Caki2 (cell line): ENCODE data around the gene CDH20. TPM values are rescaled to one million over a fixed set of nuclear protein-coding genes. Genes with fewer than 3 reads are reported as not detected.
"Not testable (repeated sequence)": the region's sequence is repeated elsewhere in the genome, so short reads cannot be mapped to it uniquely, and the experiment has no call there.

Experiments
- DNase-seq: peaks from one replicate; pipeline ENCODE4 v3.0.0-alpha.2; 2015; ENCODE audit warnings: low read depth
- in situ Hi-C: cut with HindIII; loops from 2 replicates; pipeline ENCODE4 v1.10.0; 2016; ENCODE audit warnings: low sequenced_read_pairs, low pct_unique_long_range_greater_than_20kb, mixed read lengths
- total RNA-seq: library from RNA; depleted of rRNA; stranded (reverse); fragments of >200 nt; shearing (Covaris generic); gene quantifications from 2 replicates; pipeline ENCODE4 v1.2.3, GENCODE V29; 2014; ENCODE audit warnings: low replicate concordance

CDH20 gene
- total RNA-seq, 1 experiment from 2014 or later, result not detected

DNA sequence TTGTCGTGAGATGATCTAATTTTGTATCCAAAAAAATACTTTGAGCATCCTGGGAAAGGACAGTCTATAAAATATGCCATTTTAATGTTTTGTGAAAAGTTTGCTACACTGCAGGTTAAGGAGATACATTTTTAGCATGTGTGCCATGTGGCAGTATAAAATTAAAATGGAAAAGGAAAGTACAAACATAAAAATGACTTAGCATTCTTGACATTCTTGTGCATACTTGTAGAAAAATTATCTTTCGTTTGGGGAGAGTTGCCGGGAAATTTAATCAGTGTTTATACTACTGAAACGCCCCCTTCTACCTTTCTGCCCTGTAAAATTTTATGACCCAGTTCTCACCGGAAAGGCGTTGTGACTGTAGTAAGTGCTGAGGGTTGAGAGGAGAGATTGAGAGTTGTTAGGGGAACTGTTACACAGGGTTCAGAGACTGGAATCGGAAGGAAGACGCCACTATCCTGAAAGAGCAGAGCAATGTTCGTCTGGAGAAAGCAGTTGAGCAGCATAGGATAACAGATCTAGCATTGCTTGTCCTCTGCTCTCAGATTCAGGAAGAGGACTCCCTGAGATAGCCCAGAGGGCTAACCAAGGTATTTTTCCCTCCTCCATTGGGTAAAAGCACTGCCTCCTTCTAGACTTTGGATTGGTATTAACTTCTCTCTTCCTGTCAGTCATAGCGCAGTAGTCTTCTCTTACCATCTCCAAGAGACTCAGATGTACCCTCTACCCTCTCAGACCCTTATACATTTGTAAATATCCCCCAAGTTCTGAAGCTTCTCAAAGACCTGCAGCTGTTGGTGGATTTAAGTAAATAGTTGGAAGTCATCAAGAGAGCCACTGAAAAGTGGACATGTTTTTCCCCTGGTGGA is 2.7 kb downstream of the CDH20 start:
- DNase-seq, result no peak
- in situ Hi-C loops, result no loop called here

DNA sequence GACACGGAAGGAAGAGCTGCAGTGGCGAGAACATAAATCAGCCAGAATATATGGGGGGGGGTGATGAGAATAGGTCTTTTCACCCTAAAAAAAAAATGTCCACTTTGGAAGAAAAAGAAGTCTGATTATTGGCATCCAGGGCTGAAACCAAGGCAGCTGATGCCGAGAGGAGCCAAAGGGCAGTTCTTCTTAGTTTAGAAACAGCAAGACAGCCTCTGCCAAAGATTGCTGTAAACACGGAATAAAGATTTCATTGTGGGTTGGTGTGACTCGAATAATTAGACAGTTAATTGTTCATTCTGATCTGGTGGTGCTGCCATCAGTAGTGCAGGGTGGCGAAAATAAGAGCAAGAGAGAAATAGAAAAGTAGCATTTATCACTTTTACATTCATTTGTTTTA is 3.5 kb downstream of the CDH20 start:
- in situ Hi-C loops, result no loop called here
- no peak for DNase-seq

GRCh38 chr18:61337527-61337926 is 4.3 kb downstream of the CDH20 start:
- in situ Hi-C loops, result no loop called here

DNA sequence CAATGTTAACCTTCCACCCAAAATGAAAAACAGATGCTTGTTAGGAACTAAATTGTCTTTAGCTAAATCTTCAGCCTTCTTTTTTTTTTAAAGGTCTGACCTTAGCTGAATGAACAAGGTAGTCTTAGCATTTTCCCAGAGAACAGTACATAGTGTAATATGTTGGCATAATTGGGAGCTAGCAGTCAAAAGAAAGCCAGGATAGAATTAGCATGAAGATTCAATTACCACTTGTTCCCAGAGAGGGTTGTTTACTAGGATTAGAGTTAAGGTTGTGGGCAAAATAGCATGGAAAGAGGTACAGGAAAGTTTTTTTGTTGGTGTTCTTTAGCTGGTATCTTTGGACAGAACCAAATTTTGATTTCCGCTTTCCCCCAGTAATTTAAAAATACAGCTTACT is 6.9 kb downstream of the CDH20 start:
- DNase-seq, result no peak
- in situ Hi-C loops, result no loop called here

More at GRCh38 chr18:61337527-61337926, 4.3 kb downstream of the CDH20 start:
- no peak for DNase-seq

DNA sequence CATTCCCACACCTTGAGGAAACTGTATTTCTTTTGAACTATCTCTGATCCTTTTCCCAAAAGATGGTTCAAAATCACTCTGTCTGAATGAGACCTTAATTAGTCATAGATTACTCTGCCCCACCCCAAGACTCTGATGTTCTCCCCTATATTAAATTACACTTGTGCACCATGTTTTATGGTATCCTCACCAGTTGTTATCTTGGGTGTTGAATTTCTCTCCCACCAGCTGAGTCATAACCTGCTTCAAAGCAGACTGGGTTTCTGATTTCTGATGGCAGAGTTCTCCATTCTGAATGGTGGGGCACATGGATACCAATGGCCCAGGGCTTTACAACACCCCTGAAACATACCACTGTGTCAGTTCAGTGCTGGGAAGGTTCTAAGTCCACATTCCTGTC is 15.0 kb downstream of the CDH20 start:
- no peak for DNase-seq
- in situ Hi-C loops, result no loop called here

- in situ Hi-C loops, result no loop called here
- no peak for DNase-seq
Observed at GRCh38 chr18:61350578-61350977, 17.3 kb downstream of the CDH20 start.

- no peak for DNase-seq
- in situ Hi-C loops, result no loop called here
Observed at GRCh38 chr18:61352059-61352458, 18.8 kb downstream of the CDH20 start.

DNA sequence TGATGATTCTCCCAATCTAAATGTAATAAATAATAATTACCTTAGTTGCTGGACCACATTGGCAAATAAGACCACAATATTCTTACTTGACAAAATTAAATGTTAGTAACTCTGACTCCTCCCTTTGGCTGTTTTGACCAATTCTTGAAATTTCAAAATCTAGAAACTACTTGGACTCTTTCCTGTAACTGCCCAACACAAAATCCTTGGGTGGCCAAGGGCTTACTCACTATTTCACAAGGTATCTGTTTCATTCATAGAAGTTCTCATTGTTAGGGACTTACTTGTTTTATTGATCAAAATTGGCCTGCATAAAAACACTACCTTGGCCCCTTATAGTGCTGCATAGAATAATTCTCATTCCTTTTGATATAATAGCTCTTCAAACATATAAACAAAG is 19.4 kb downstream of the CDH20 start:
- no peak for DNase-seq
- in situ Hi-C loops, result no loop called here

GRCh38 chr18:61360404-61361383 is 27.5 kb downstream of the CDH20 start:
- no peak for DNase-seq
- in situ Hi-C loops, result no loop called here

GRCh38 chr18:61362511-61362910 is 29.3 kb downstream of the CDH20 start:
- DNase-seq, result no peak
- in situ Hi-C loops, result no loop called here

DNA sequence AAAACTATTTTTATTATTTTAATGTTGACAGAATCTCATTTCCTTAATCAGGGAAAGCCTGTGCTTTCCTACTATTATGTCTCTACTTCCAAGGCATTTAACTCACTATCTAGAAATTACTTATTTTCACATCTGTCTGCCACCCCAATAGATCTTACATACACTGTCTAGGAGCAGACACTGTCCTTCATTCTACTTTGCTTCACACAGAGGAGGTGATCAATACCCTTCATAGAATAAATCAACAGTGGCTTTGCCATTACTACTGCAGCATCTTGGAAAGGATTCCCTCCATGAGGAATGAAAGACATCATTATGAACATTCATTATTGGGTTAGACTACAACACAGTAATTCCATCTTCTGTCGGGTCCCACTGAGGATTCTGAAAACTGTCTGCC is 31.7 kb downstream of the CDH20 start:
- DNase-seq, result no peak
- in situ Hi-C loops, result no loop called here

DNA sequence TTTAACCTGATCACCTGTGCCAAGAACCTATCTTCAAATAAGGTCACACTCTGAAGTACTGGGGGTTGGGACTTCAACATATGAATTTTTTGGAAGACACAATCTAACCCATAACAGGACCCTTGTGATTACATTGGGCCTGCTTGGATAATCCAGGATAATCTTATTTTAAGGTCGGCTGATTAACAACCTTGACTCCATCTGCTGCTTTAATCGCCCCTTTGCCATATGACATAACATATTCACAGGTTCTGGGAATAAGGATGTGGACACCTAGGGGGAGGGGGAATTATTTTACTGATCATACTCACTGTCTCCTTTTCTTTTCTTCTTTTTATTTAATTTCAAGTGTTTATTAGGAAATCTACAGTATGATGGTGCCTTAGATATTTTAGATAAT is 34.8 kb downstream of the CDH20 start:
- no peak for DNase-seq
- in situ Hi-C loops, result no loop called here

- in situ Hi-C loops, DNase-seq: not testable (repeated sequence)
Observed at GRCh38 chr18:61369671-61370070, 36.4 kb downstream of the CDH20 start.

GRCh38 chr18:61371111-61371510 is 37.9 kb downstream of the CDH20 start:
- in situ Hi-C loops, result no loop called here
- no peak for DNase-seq

GRCh38 chr18:61379827-61380226 is 46.6 kb downstream of the CDH20 start:
- DNase-seq, result no peak
- in situ Hi-C loops, result no loop called here

DNA sequence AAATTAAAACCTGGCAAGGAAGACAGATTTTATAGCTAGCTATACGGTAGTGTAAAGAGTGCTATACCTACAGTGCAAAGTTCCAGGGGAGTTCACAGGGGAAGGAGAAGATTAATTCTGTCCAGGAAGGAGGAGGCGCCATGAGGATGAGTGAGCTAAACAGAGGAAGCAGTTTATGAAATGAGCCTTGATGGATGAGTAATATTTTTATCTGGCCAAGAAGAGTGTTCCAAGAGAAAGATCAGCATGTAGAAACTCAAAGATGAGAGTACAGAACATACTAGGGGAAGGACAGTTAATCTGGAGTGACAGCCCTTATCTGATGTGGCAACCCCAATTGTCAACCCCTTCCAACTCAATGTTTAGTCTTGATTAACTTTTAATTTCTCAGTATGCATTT is 54.8 kb downstream of the CDH20 start:
- in situ Hi-C loops, result no loop called here
- no peak for DNase-seq

GRCh38 chr18:61394983-61395382 is 61.8 kb downstream of the CDH20 start:
- in situ Hi-C loops, result no loop called here
- DNase-seq, result no peak

GRCh38 chr18:61397222-61397621 is 64.0 kb downstream of the CDH20 start:
- no peak for DNase-seq
- in situ Hi-C loops, result no loop called here
